PC-3 (cell line): Measurements from ENCODE around the gene SLC31A2. TPM values are rescaled to one million over a fixed set of nuclear protein-coding genes. Genes with fewer than 3 reads are reported as not detected.

ENCODE experiments used
- ATAC-seq: fragments of 200-7000 bp; cut with Tn5 transposase; 2 replicates; pipeline ENCODE4 v1.9.1; 2020; ENCODE audit warnings: mild to moderate bottlenecking, moderate library complexity
- BruUV-seq: library from RNA; stranded (reverse); fragments of 400-500 nt; replicated peaks from 2 replicates; lab custom pipeline; 2021; lab: Mats Ljungman, UMichigan
- CTCF ChIA-PET: fragments of 300-600 bp; sonication (Branson Sonifier 250); formaldehyde crosslinking; loops from one replicate; lab custom pipeline; 2022; ENCODE audit warnings: antibody characterized with exemption; lab: Charles Lee
- POLR2A ChIA-PET: fragments of 300-600 bp; sonication (Branson Sonifier 250); formaldehyde crosslinking; loops from one replicate; lab custom pipeline; 2022; ENCODE audit warnings: antibody characterized with exemption; ENCODE audit not compliant: unreplicated experiment; lab: Charles Lee
- DNase-seq: peaks from one replicate; pipeline ENCODE4 v3.0.0-alpha.2; 2015
- H2AFZ ChIP-seq: fragments of 300-600 bp; sonication (generic); 2 replicates; pipeline ENCODE4 v1.6.0; 2016; ENCODE audit warnings: antibody characterized with exemption, low read length
- H3F3A ChIP-seq: fragments of 300-600 bp; sonication (generic); one replicate; pipeline ENCODE4 v1.6.0; 2017; ENCODE audit warnings: antibody characterized with exemption, low read length, control low read depth, mild to moderate bottlenecking; ENCODE audit not compliant: unreplicated experiment
- H3K27ac ChIP-seq: fragments of 300-600 bp; sonication (generic); 2 replicates; pipeline ENCODE4 v1.5.1; 2016; ENCODE audit warnings: mild to moderate bottlenecking, low read length
- H3K27me3 ChIP-seq: fragments of 300-600 bp; sonication (generic); 2 replicates; pipeline ENCODE4 v1.6.1; 2016; ENCODE audit warnings: low read length, mixed read lengths
- H3K36me3 ChIP-seq: fragments of 300-600 bp; sonication (generic); 2 replicates; pipeline ENCODE4 v1.6.1; 2016; ENCODE audit warnings: low read depth, mixed run types, low read length, mixed read lengths
- H3K4me1 ChIP-seq: fragments of 300-600 bp; sonication (generic); 2 replicates; pipeline ENCODE4 v1.5.1; 2016; ENCODE audit warnings: low read length; ENCODE audit not compliant: insufficient read depth
- H3K4me2 ChIP-seq: fragments of 300-600 bp; sonication (generic); 2 replicates; pipeline ENCODE4 v1.6.0; 2016; ENCODE audit warnings: low read length
- H3K4me3 ChIP-seq: fragments of 300-600 bp; sonication (generic); 2 replicates; pipeline ENCODE4 v1.5.1; 2016; ENCODE audit warnings: mild to moderate bottlenecking, low read length, mixed read lengths
- H3K79me2 ChIP-seq: fragments of 300-600 bp; sonication (generic); 2 replicates; pipeline ENCODE4 v1.6.1; 2017; ENCODE audit warnings: low read length, mixed read lengths
- H3K9ac ChIP-seq: fragments of 300-600 bp; sonication (generic); 2 replicates; pipeline ENCODE4 v1.6.0; 2016; ENCODE audit warnings: mild to moderate bottlenecking, low read length
- H3K9me2 ChIP-seq: fragments of 300-600 bp; sonication (generic); replicated peaks from 2 replicates; pipeline ENCODE4 v1.6.1; 2016; ENCODE audit warnings: mixed run types, low read length, mixed read lengths
- H3K9me3 ChIP-seq: fragments of 300-600 bp; sonication (generic); 2 replicates; pipeline ENCODE4 v1.6.1; 2016; ENCODE audit warnings: low read length, mixed read lengths
- H4K20me1 ChIP-seq: fragments of 300-600 bp; sonication (generic); 2 replicates; pipeline ENCODE4 v1.6.1; 2016; ENCODE audit warnings: low read length, mixed read lengths
- CTCF ChIP-seq: fragments of 300-600 bp; sonication (generic); conservative IDR thresholded peaks from 2 replicates; pipeline ENCODE4 v1.5.1; 2017; ENCODE audit warnings: antibody characterized with exemption, low read depth, mild to moderate bottlenecking, low read length
- EZH2 ChIP-seq: fragments of 300-600 bp; sonication (generic); IDR thresholded peaks from one replicate; pipeline ENCODE4 v1.6.1; 2017; ENCODE audit warnings: antibody characterized with exemption, mild to moderate bottlenecking, low read length; ENCODE audit not compliant: unreplicated experiment
- EZH2phosphoT487 ChIP-seq: fragments of 300-600 bp; sonication (generic); IDR thresholded peaks from 2 replicates; pipeline ENCODE4 v1.6.1; 2018; ENCODE audit warnings: mild to moderate bottlenecking, antibody characterized with exemption, low read length, borderline replicate concordance
- intact Hi-C: fragments of 100-400 bp; cut with micrococcal nuclease; formaldehyde crosslinking; loops from 2 replicates; pipeline ENCODE4 v1.9.0; 2023
- total RNA-seq: library from RNA; depleted of rRNA; stranded (reverse); fragments of >200 nt; gene quantifications from 2 replicates; pipeline ENCODE4 v1.2.3, GENCODE V29; 2014

SLC31A2 gene
- total RNA-seq, 1 experiment from 2014 or later, result 3.6 TPM

- H2AFZ ChIP-seq, result no peak overlapping the region
- intact Hi-C loops, result no loop called here
- BruUV-seq, result no TSS peak
- H3K9ac ChIP-seq, result no peak overlapping the region
- H3K9me2 ChIP-seq, result no peaks in the 10 kb centered on the region
- H3K4me3 ChIP-seq, result no peak overlapping the region
- H3K4me2 ChIP-seq, result no peak overlapping the region
- ChIA-PET POLR2A (no interaction called here), CTCF (no interaction called here)
- no peaks in the 10 kb centered on the region for H3K4me1 ChIP-seq
- H4K20me1 ChIP-seq, result no peaks in the 10 kb centered on the region
- no peaks in the 10 kb centered on the region for H3K9me3 ChIP-seq
- H3K36me3 ChIP-seq, result no peaks in the 10 kb centered on the region
- peaks cover 27% of the 10 kb centered on the region for H3K27me3 ChIP-seq
- H3K79me2 ChIP-seq, result no peaks in the 10 kb centered on the region
- ATAC-seq, result no peak
- H3F3A ChIP-seq, result no peaks in the 10 kb centered on the region
- TF ChIP-seq EZH2phosphoT487, result no peak
- DNase-seq, result no peak
- no peak overlapping the region for H3K27ac ChIP-seq
These were observed 20.9 kb upstream of the SLC31A2 start for GRCh38 chr9:113129884-113130283.

- Histone ChIP-seq H4K20me1 (no peaks in the 10 kb centered on the region), H3K9me3 (no peaks in the 10 kb centered on the region), H3K9me2 (no peaks in the 10 kb centered on the region), H3K4me2 (no peak overlapping the region), H3K27me3 (peaks cover 25% of the 10 kb centered on the region), H3K4me3 (no peak overlapping the region), H3K79me2 (no peaks in the 10 kb centered on the region), H3K4me1 (no peaks in the 10 kb centered on the region), H2AFZ (no peak overlapping the region), H3K36me3 (no peaks in the 10 kb centered on the region), H3K27ac (no peak overlapping the region), H3K9ac (no peak overlapping the region), H3F3A (no peaks in the 10 kb centered on the region)
- TF ChIP-seq EZH2phosphoT487, result no peak
- no peak for TF ChIP-seq CTCF
- TF ChIP-seq EZH2, result no peak
- CTCF ChIA-PET, result no interaction called here
- BruUV-seq, result no TSS peak
- ATAC-seq (no peak), DNase-seq (peak; percentile 30)
- POLR2A ChIA-PET, result no interaction called here
- intact Hi-C loops, result no loop called here
These were observed 19.1 kb upstream of the SLC31A2 start for GRCh38 chr9:113131689-113132151.

GRCh38 chr9:113137196-113138168 is 13.3 kb upstream of the SLC31A2 start:
- no peaks in the 10 kb centered on the region for H3F3A ChIP-seq
- no peaks in the 10 kb centered on the region for H3K36me3 ChIP-seq
- 0 out of 2 replicates have a peak, but pooled peaks cover 3% of the 10 kb centered on the region for H3K27me3 ChIP-seq
- H3K27ac ChIP-seq, result no peak overlapping the region
- CTCF ChIA-PET, result no interaction called here
- TF ChIP-seq EZH2, result no peak
- no peak for TF ChIP-seq EZH2phosphoT487
- TF ChIP-seq CTCF, result no peak
- ATAC-seq (no peak), DNase-seq (no peak)
- no peak overlapping the region for H3K4me2 ChIP-seq
- no peaks in the 10 kb centered on the region for H4K20me1 ChIP-seq
- no peak overlapping the region for H3K4me3 ChIP-seq
- no TSS peak for BruUV-seq
- no peaks in the 10 kb centered on the region for H3K9me2 ChIP-seq
- POLR2A ChIA-PET, result no interaction called here
- no peaks in the 10 kb centered on the region for H3K4me1 ChIP-seq
- no peaks in the 10 kb centered on the region for H3K79me2 ChIP-seq
- no peaks in the 10 kb centered on the region for H3K9me3 ChIP-seq
- no peak overlapping the region for H3K9ac ChIP-seq
- no peak overlapping the region for H2AFZ ChIP-seq
- intact Hi-C loops, result no loop called here
